Endodermal cell (in vitro differentiated cells): ENCODE measurements around the gene IFNGR2. TPM values are rescaled to one million over a fixed set of nuclear protein-coding genes. Genes with fewer than 3 reads are reported as not detected.

Experiments
- DNase-seq: peaks from one replicate; pipeline ENCODE4 v3.0.0-alpha.2; 2017
- H3K27ac ChIP-seq: 2 replicates; pipeline ENCODE4 v1.5.1; 2013; ENCODE audit warnings: mild to moderate bottlenecking, low read depth, low read length, moderate library complexity
- H3K27me3 ChIP-seq: 2 replicates; pipeline ENCODE4 v1.6.1; 2013; ENCODE audit warnings: mild to moderate bottlenecking, low read length, moderate library complexity; ENCODE audit not compliant: insufficient read depth, control insufficient read depth, poor library complexity, severe bottlenecking
- H3K36me3 ChIP-seq: 2 replicates; pipeline ENCODE4 v1.7.0; 2013; ENCODE audit warnings: mild to moderate bottlenecking, low read length, moderate library complexity; ENCODE audit not compliant: control insufficient read depth, insufficient read depth
- H3K4me1 ChIP-seq: one replicate; pipeline ENCODE4 v1.7.0; 2013; ENCODE audit warnings: low read length; ENCODE audit not compliant: control insufficient read depth, insufficient read depth
- H3K4me3 ChIP-seq: 2 replicates; pipeline ENCODE4 v1.5.1; 2013; ENCODE audit warnings: mild to moderate bottlenecking, low read length, moderate library complexity
- H3K9ac ChIP-seq: 2 replicates; pipeline ENCODE4 v1.6.1; 2013; ENCODE audit warnings: mild to moderate bottlenecking, low read length, moderate library complexity; ENCODE audit not compliant: poor library complexity, severe bottlenecking; ENCODE audit errors: extremely low read depth
- H3K9me3 ChIP-seq: 2 replicates; pipeline ENCODE4 v1.6.1; 2013; ENCODE audit warnings: mild to moderate bottlenecking, low read length, moderate library complexity; ENCODE audit not compliant: control insufficient read depth
- H3K27ac Mint-ChIP-seq: 2 replicates; pipeline ENCODE4 v1.8.0; 2020; ENCODE audit warnings: mixed read lengths
- H3K27me3 Mint-ChIP-seq: 2 replicates; pipeline ENCODE4 v1.8.0; 2021; ENCODE audit warnings: mild to moderate bottlenecking, mixed read lengths; ENCODE audit not compliant: insufficient read depth
- H3K36me3 Mint-ChIP-seq: 2 replicates; pipeline ENCODE4 v1.8.0; 2020; ENCODE audit warnings: low read depth, mixed read lengths
- H3K4me1 Mint-ChIP-seq: 2 replicates; pipeline ENCODE4 v1.8.0; 2020; ENCODE audit warnings: mixed read lengths
- H3K4me3 Mint-ChIP-seq: 2 replicates; pipeline ENCODE4 v1.8.0; 2020; ENCODE audit warnings: mild to moderate bottlenecking, moderate library complexity, mixed read lengths
- H3K9me3 Mint-ChIP-seq: 2 replicates; pipeline ENCODE4 v1.8.0; 2020; ENCODE audit warnings: mild to moderate bottlenecking, mixed read lengths
- CTCF ChIP-seq: fragments of 200-600 bp; sonication (generic); conservative IDR thresholded peaks from 2 replicates; pipeline ENCODE4 v1.5.0; 2021; ENCODE audit warnings: antibody characterized with exemption, mild to moderate bottlenecking
- WGBS, 2 experiments: methylation state at CpG; one replicate each; pipeline versions ENCODE4 v1.1.5 to v1.1.7; 2013; ENCODE audit warnings: missing lambda C conversion rate in 2 of 2, mixed read lengths in 1 of 2; ENCODE audit not compliant: insufficient coverage in 1 of 2, insufficient read length in 1 of 2; 5-methylcytosine and 5-hydroxymethylcytosine counted together
- total RNA-seq, 2 donors: library from RNA; stranded (reverse); fragmentation: NEBNext Ultra II Directional in 1 of 2; extraction: Animal tissue kit (Norgen Biotek cat#: 25700) in 1 of 2; gene quantifications; 2 replicates in 1 of 2; 3 replicates in 1 of 2; pipeline ENCODE4 v1.2.1, GENCODE V29; 2021

The IFNGR2 gene
- total RNA-seq, 2 donors from 2014 or later, result 41.9 to 55.1 TPM

DNA sequence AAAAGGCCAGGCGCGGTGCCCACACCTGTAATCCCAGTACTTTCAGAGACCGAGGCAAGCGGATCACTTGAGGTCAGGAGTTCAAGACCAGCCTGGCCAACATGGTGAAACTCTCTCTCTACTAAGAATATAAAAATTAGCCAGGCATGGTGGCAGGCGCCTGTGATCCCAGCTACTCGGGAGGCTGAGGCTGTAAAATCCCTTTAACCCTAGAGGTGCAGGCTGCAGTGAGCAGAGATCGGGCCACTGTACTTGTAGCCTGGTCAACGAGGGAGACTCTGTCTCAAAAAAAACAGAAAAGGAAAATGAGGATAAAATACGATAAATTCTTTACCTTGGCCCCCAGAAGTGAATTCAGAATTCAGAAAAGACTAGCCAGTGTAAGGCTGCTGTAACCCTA is 75.0 kb downstream of the IFNGR2 start:
- Mint-ChIP-seq H3K4me3 (peak overlapping the region; percentile 82), H3K27me3 (no peaks in the 10 kb centered on the region), H3K36me3 (peaks cover 13% of the 10 kb centered on the region), H3K9me3 (peaks cover 6% of the 10 kb centered on the region), H3K4me1 (peaks cover 4% of the 10 kb centered on the region), H3K27ac (no peak overlapping the region)
- H3K4me3 ChIP-seq, result peak overlapping the region; percentile 99
- 71 to 80% methylated on average over 4 to 9 of the region's 9 CpGs for WGBS, 2 experiments
- no peak for DNase-seq
- peaks cover 4% of the 10 kb centered on the region for H3K36me3 ChIP-seq
- H3K4me1 ChIP-seq, result no peaks in the 10 kb centered on the region
- H3K9me3 ChIP-seq, result no peaks in the 10 kb centered on the region
- H3K27ac ChIP-seq, result no peak overlapping the region
- no peak for TF ChIP-seq CTCF
- H3K27me3 ChIP-seq, result no peaks in the 10 kb centered on the region
- H3K9ac ChIP-seq, result peak overlapping the region; percentile 80

DNA sequence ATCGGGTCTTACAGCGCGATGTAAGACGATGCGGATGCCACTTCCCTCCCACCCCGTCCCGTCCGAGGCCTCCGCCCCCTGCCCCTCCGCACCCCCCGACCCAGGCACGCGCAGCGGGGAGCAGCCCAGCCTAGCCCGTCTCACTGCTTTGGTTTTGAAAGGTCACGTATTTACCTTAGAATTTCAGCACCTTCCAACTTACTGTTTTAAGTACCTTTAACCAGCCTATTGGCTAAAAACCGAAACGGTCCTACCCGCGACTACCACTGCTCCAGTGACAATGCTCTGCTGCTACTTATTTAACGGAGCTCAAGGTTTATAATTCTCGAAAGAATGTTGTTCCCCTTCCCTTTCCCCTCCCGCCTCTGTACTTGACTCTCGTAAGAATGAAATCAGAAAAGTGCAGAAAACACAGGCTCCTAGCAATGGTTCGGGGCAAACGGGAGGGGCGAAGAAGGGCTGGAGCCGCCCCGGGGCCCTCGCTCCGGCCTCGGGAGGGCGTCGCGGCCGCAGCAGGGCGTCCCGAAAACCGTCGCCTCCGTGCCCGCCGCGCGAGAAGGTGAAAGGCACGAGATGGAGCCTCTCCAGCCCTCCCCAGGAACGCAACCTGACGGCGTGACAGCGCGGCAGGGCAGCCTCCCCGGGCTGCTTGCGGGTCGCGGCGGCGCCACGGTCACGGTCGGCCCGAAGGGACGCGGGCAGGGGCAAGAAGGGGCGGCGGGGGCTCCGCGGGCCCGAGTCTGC is 75.9 kb downstream of the IFNGR2 start:
- peak overlapping the region; percentile 53 for H3K27ac ChIP-seq

More for the DNA sequence above, 75.9 kb downstream of the IFNGR2 start:
- H3K27me3 ChIP-seq, result no peaks in the 10 kb centered on the region
- H3K4me1 Mint-ChIP-seq, result peaks cover 4% of the 10 kb centered on the region
- no peaks in the 10 kb centered on the region for H3K27me3 Mint-ChIP-seq
- no peaks in the 10 kb centered on the region for H3K9me3 ChIP-seq
- TF ChIP-seq CTCF, result peak; percentile 19
- peak overlapping the region; percentile 99 for H3K4me3 ChIP-seq
- H3K4me1 ChIP-seq, result no peaks in the 10 kb centered on the region
- H3K4me3 Mint-ChIP-seq, result peak overlapping the region; percentile 82
- peaks cover 10% of the 10 kb centered on the region for H3K36me3 Mint-ChIP-seq
- H3K36me3 ChIP-seq, result peaks cover 4% of the 10 kb centered on the region
- H3K9ac ChIP-seq, result peak overlapping the region; percentile 80
- 0% methylated on average over 11 to 68 of the region's 68 CpGs for WGBS, 2 experiments
- H3K9me3 Mint-ChIP-seq, result no peaks in the 10 kb centered on the region
- DNase-seq, result peak; percentile 85
- H3K27ac Mint-ChIP-seq, result peak overlapping the region; percentile 73
